Measurements from ENCODE around the gene MRC1.

The MRC1 gene

DNA sequence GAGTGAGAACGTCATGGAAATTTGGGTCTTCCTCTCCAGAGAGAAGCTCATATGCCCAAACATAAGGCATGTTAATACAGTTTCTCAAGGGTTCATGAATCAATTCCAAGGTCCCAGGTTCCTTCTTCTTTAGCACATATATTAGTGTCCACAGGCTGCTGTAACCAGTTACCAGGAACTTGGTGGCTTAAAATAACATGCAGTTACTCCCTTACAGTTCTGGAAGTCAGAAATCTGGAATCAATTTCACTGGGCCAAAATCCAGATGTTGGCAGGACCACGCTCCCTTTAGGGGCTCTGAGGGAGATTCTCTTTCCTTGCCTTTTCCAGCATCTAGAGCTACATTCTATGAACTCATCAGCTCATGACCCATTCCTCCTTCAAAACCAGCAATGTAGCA is 64.8 kb downstream of the MRC1 start:
- Histone ChIP-seq H3K79me1 (ENCODE audit: low read length) (no peaks in the 10 kb centered on the region), H2BK12ac (ENCODE audit: low read length) (no peak overlapping the region), H3K27me3 (ENCODE audit: insufficient read depth, low read length) (no peaks in the 10 kb centered on the region), H3K4me1 (ENCODE audit: control insufficient read depth in 1 of 2, insufficient read depth in 2 of 2, low read length in 2 of 2) (no peaks in the 10 kb centered on the region), H3K4me2 (ENCODE audit: low read length) (no peak overlapping the region), H4K12ac (ENCODE audit: low read depth, low read length) (no peak overlapping the region), H3K27ac (ENCODE audit: low read depth, low read length) (no peak overlapping the region), H2AFZ (ENCODE audit: insufficient read depth, low read length, poor library complexity) (no peak overlapping the region), H3K79me2 (ENCODE audit: control insufficient read depth, insufficient read depth, low read length, poor library complexity) (no peaks in the 10 kb centered on the region), H3K14ac (ENCODE audit: low read length) (no peak overlapping the region), H3K9ac (ENCODE audit: low read length) (no peak overlapping the region), H4K8ac (ENCODE audit: low read depth, low read length) (no peak overlapping the region), H3K18ac (ENCODE audit: low read length) (no peak overlapping the region), H3K23ac (ENCODE audit: low read length) (no peak overlapping the region), H2BK5ac (ENCODE audit: low read depth, low read length, poor library complexity) (no peak overlapping the region), H4K91ac (ENCODE audit: low read depth, low read length) (no peak overlapping the region), H3K4ac (ENCODE audit: low read depth, low read length) (no peak overlapping the region), H3K36me3 (ENCODE audit: control insufficient read depth in 1 of 2, insufficient read depth in 2 of 2, low read length in 2 of 2) (no peaks in the 10 kb centered on the region), H3K9me3 (ENCODE audit: insufficient read depth, low read depth, low read length) (no peaks in the 10 kb centered on the region), H2AK5ac (ENCODE audit: low read length) (no peak overlapping the region), H3K4me3 (ENCODE audit: low read depth, low read length) (no peak overlapping the region), H2BK120ac (ENCODE audit: insufficient read depth, low read length, poor library complexity) (no peak overlapping the region)
- WGBS (ENCODE audit: extremely low coverage, insufficient coverage, insufficient read length) = no CpG with 5 or more reads among the region's 2 CpGs
- no peak for DNase-seq

DNA sequence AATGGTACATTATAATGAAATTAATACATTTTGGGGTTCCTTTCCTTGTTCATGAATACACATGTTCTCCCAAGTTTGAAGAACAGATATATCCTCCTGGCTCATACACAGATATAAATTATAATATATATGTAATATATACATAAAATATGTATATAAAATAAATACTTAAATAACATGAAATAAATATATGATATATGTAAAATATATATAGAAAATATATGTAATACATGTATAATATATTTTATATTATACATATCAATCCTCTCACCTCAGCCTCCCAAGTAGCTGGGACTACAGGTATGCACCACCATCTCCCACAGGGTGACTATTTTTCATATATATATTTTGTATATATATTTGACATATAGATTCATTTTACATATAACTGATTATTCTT is 68.0 kb downstream of the MRC1 start:
- Histone ChIP-seq H3K27me3 (ENCODE audit: insufficient read depth, low read length) (no peaks in the 10 kb centered on the region), H3K79me1 (ENCODE audit: low read length) (no peaks in the 10 kb centered on the region), H2BK120ac (ENCODE audit: insufficient read depth, low read length, poor library complexity) (no peak overlapping the region), H3K79me2 (ENCODE audit: control insufficient read depth, insufficient read depth, low read length, poor library complexity) (no peaks in the 10 kb centered on the region), H3K18ac (ENCODE audit: low read length) (no peak overlapping the region), H3K27ac (ENCODE audit: low read depth, low read length) (no peak overlapping the region), H2AK5ac (ENCODE audit: low read length) (no peak overlapping the region), H3K36me3 (ENCODE audit: control insufficient read depth in 1 of 2, insufficient read depth in 2 of 2, low read length in 2 of 2) (no peaks in the 10 kb centered on the region), H2BK5ac (ENCODE audit: low read depth, low read length, poor library complexity) (no peak overlapping the region), H3K4me2 (ENCODE audit: low read length) (no peak overlapping the region), H3K23ac (ENCODE audit: low read length) (no peak overlapping the region), H3K9ac (ENCODE audit: low read length) (no peak overlapping the region), H4K12ac (ENCODE audit: low read depth, low read length) (no peak overlapping the region), H4K91ac (ENCODE audit: low read depth, low read length) (no peak overlapping the region), H2AFZ (ENCODE audit: insufficient read depth, low read length, poor library complexity) (no peak overlapping the region), H3K9me3 (ENCODE audit: insufficient read depth, low read depth, low read length) (no peaks in the 10 kb centered on the region), H3K4me1 (ENCODE audit: control insufficient read depth in 1 of 2, insufficient read depth in 2 of 2, low read length in 2 of 2) (no peaks in the 10 kb centered on the region), H3K14ac (ENCODE audit: low read length) (no peak overlapping the region), H4K8ac (ENCODE audit: low read depth, low read length) (no peak overlapping the region), H2BK12ac (ENCODE audit: low read length) (no peak overlapping the region), H3K4ac (ENCODE audit: low read depth, low read length) (no peak overlapping the region), H3K4me3 (ENCODE audit: low read depth, low read length) (no peak overlapping the region)
- DNase-seq = no peak

DNA sequence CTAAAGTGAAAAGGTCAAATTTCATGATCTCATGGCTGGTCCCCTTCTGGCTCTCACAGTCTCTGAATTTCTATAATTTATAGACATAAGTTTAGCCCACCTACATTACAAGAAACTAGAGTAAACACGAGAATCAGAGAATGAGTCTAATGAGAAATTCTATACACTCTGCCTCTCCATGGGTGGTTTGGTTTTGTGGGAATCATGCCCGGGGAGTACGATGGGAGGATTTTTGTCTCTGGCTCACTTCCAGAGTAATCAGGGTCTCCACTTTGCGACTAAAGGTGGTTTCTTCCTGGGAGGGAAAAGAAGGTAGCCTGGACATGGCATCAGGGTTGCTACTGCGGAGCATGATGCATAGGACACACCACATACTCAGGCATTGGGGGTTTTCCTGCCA is 69.7 kb downstream of the MRC1 start:
- no peak overlapping the region for H3K18ac ChIP-seq (ENCODE audit: low read length)
- no peak overlapping the region for H3K4me3 ChIP-seq (ENCODE audit: low read depth, low read length)
- no CpG with 5 or more reads among the region's 5 CpGs for WGBS (ENCODE audit: extremely low coverage, insufficient coverage, insufficient read length)
- H2BK120ac ChIP-seq (ENCODE audit: insufficient read depth, low read length, poor library complexity) = no peak overlapping the region
- H4K8ac ChIP-seq (ENCODE audit: low read depth, low read length) = no peak overlapping the region
- no peaks in the 10 kb centered on the region for H3K79me2 ChIP-seq (ENCODE audit: control insufficient read depth, insufficient read depth, low read length, poor library complexity)
- no peak for DNase-seq
- no peak overlapping the region for H2BK12ac ChIP-seq (ENCODE audit: low read length)
- H4K91ac ChIP-seq (ENCODE audit: low read depth, low read length) = no peak overlapping the region
- no peak overlapping the region for H3K4me2 ChIP-seq (ENCODE audit: low read length)
- H3K23ac ChIP-seq (ENCODE audit: low read length) = no peak overlapping the region
- no peak overlapping the region for H2AFZ ChIP-seq (ENCODE audit: insufficient read depth, low read length, poor library complexity)
- no peak overlapping the region for H2AK5ac ChIP-seq (ENCODE audit: low read length)
- no peak overlapping the region for H3K4ac ChIP-seq (ENCODE audit: low read depth, low read length)
- H3K14ac ChIP-seq (ENCODE audit: low read length) = no peak overlapping the region
- H3K4me1 ChIP-seq (ENCODE audit: control insufficient read depth in 1 of 2, insufficient read depth in 2 of 2, low read length in 2 of 2) = no peaks in the 10 kb centered on the region
- H4K12ac ChIP-seq (ENCODE audit: low read depth, low read length) = no peak overlapping the region
- no peaks in the 10 kb centered on the region for H3K36me3 ChIP-seq (ENCODE audit: control insufficient read depth in 1 of 2, insufficient read depth in 2 of 2, low read length in 2 of 2)
- H3K27me3 ChIP-seq (ENCODE audit: insufficient read depth, low read length) = no peaks in the 10 kb centered on the region
- H3K27ac ChIP-seq (ENCODE audit: low read depth, low read length) = no peak overlapping the region
- H2BK5ac ChIP-seq (ENCODE audit: low read depth, low read length, poor library complexity) = no peak overlapping the region
- no peaks in the 10 kb centered on the region for H3K9me3 ChIP-seq (ENCODE audit: insufficient read depth, low read depth, low read length)
- H3K79me1 ChIP-seq (ENCODE audit: low read length) = no peaks in the 10 kb centered on the region
- H3K9ac ChIP-seq (ENCODE audit: low read length) = no peak overlapping the region

DNA sequence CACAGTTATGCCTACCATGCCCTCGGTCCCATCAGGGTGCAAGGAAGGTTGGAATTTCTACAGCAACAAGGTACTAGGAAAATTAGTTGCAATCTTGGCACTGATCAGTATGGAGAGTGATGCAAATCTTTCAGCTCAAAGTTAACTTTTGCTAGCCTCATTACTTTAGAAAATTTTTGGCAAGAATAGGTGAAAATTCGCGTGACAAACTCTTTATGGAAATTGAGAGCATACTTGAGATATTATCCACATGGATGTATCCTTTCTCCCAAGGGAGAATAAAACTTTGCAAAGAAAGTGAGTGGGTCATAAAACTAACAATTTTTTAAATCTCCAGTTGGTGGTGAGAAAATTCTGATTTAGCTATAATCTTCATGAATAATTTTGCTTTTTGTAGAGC is 71.5 kb downstream of the MRC1 start:
- Histone ChIP-seq H2BK120ac (ENCODE audit: insufficient read depth, low read length, poor library complexity) (no peak overlapping the region), H4K91ac (ENCODE audit: low read depth, low read length) (no peak overlapping the region), H3K9ac (ENCODE audit: low read length) (no peak overlapping the region), H3K9me3 (ENCODE audit: insufficient read depth, low read depth, low read length) (no peaks in the 10 kb centered on the region), H3K4me3 (ENCODE audit: low read depth, low read length) (no peak overlapping the region), H3K36me3 (ENCODE audit: control insufficient read depth in 1 of 2, insufficient read depth in 2 of 2, low read length in 2 of 2) (no peaks in the 10 kb centered on the region), H4K12ac (ENCODE audit: low read depth, low read length) (no peak overlapping the region), H3K79me2 (ENCODE audit: control insufficient read depth, insufficient read depth, low read length, poor library complexity) (no peaks in the 10 kb centered on the region), H3K14ac (ENCODE audit: low read length) (no peak overlapping the region), H3K27ac (ENCODE audit: low read depth, low read length) (no peak overlapping the region), H2BK5ac (ENCODE audit: low read depth, low read length, poor library complexity) (no peak overlapping the region), H3K4me1 (ENCODE audit: control insufficient read depth in 1 of 2, insufficient read depth in 2 of 2, low read length in 2 of 2) (no peaks in the 10 kb centered on the region), H3K4me2 (ENCODE audit: low read length) (no peak overlapping the region), H3K4ac (ENCODE audit: low read depth, low read length) (no peak overlapping the region), H2AK5ac (ENCODE audit: low read length) (no peak overlapping the region), H4K8ac (ENCODE audit: low read depth, low read length) (no peak overlapping the region), H2BK12ac (ENCODE audit: low read length) (no peak overlapping the region), H3K79me1 (ENCODE audit: low read length) (no peaks in the 10 kb centered on the region), H3K18ac (ENCODE audit: low read length) (no peak overlapping the region), H3K23ac (ENCODE audit: low read length) (no peak overlapping the region), H2AFZ (ENCODE audit: insufficient read depth, low read length, poor library complexity) (no peak overlapping the region), H3K27me3 (ENCODE audit: insufficient read depth, low read length) (no peaks in the 10 kb centered on the region)
- WGBS (ENCODE audit: extremely low coverage, insufficient coverage, insufficient read length) = no CpG with 5 or more reads among the region's 3 CpGs
- no peak for DNase-seq

DNA sequence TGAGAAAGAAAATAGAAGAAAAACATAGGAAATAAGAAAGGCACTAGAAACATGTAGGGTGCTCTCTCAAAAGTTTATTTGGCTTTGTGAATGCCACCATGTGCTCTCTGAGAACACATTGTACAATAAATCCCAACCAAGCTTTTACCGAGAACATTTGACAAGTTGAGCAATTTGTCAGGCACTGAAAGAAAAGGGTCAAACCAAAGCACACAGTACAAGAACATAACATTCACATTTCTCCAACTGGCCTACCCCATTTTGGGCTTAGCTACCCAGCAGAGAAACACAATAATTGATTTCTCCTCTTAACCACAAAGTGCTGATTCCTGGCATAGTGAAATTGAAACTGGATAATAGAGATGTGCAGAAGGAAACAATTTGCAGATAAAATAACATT is 73.4 kb downstream of the MRC1 start:
- Histone ChIP-seq H2BK12ac (ENCODE audit: low read length) (no peak overlapping the region), H4K8ac (ENCODE audit: low read depth, low read length) (no peak overlapping the region), H2BK120ac (ENCODE audit: insufficient read depth, low read length, poor library complexity) (no peak overlapping the region), H2BK5ac (ENCODE audit: low read depth, low read length, poor library complexity) (no peak overlapping the region), H3K4me3 (ENCODE audit: low read depth, low read length) (no peak overlapping the region), H3K79me2 (ENCODE audit: control insufficient read depth, insufficient read depth, low read length, poor library complexity) (no peaks in the 10 kb centered on the region), H4K91ac (ENCODE audit: low read depth, low read length) (no peak overlapping the region), H3K4ac (ENCODE audit: low read depth, low read length) (no peak overlapping the region), H4K12ac (ENCODE audit: low read depth, low read length) (no peak overlapping the region), H3K18ac (ENCODE audit: low read length) (no peak overlapping the region), H3K14ac (ENCODE audit: low read length) (no peak overlapping the region), H3K9ac (ENCODE audit: low read length) (no peak overlapping the region), H3K4me1 (ENCODE audit: control insufficient read depth in 1 of 2, insufficient read depth in 2 of 2, low read length in 2 of 2) (no peaks in the 10 kb centered on the region), H3K36me3 (ENCODE audit: control insufficient read depth in 1 of 2, insufficient read depth in 2 of 2, low read length in 2 of 2) (no peaks in the 10 kb centered on the region), H3K79me1 (ENCODE audit: low read length) (no peaks in the 10 kb centered on the region), H3K4me2 (ENCODE audit: low read length) (no peak overlapping the region), H3K27me3 (ENCODE audit: insufficient read depth, low read length) (no peaks in the 10 kb centered on the region), H3K9me3 (ENCODE audit: insufficient read depth, low read depth, low read length) (no peaks in the 10 kb centered on the region), H2AFZ (ENCODE audit: insufficient read depth, low read length, poor library complexity) (no peak overlapping the region), H2AK5ac (ENCODE audit: low read length) (no peak overlapping the region), H3K23ac (ENCODE audit: low read length) (no peak overlapping the region), H3K27ac (ENCODE audit: low read depth, low read length) (no peak overlapping the region)
- no CpG with 5 or more reads among the region's 1 CpG for WGBS (ENCODE audit: extremely low coverage, insufficient coverage, insufficient read length)
- DNase-seq = no peak

All from trophoblast cell (in vitro differentiated cells and primary cell).